NK-92 (cell line): ENCODE results near the gene COL9A1.

Source experiments
- DNase-seq: peaks from one replicate; lab custom pipeline; 2025; ENCODE audit not compliant: unreplicated experiment; lab: John Stamatoyannopoulos, UW

The COL9A1 gene

GRCh38 chr6:70289299-70289698 is 13.6 kb downstream of the COL9A1 start:
- DNase-seq, result no peak

GRCh38 chr6:70286905-70287304 is 16.0 kb downstream of the COL9A1 start:
- no peak for DNase-seq

DNA sequence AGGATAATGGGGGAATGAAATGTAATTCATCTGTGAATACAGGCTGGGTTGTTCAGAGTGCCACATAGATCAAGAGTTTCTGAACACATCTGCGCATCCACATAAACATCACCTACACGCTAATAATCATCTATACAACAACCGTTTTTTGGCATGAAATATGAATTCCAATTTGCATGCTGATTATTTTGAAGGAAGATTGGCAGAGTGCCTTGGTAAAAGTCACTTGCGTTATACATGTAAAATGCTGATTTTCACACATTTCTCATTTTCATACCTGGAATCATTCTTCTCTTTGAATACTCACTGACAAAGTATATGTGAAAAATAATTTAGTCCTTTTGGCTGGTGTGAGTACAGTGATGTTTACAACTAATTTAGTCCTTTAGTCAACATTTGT is 17.7 kb downstream of the COL9A1 start:
- DNase-seq, result no peak

DNA sequence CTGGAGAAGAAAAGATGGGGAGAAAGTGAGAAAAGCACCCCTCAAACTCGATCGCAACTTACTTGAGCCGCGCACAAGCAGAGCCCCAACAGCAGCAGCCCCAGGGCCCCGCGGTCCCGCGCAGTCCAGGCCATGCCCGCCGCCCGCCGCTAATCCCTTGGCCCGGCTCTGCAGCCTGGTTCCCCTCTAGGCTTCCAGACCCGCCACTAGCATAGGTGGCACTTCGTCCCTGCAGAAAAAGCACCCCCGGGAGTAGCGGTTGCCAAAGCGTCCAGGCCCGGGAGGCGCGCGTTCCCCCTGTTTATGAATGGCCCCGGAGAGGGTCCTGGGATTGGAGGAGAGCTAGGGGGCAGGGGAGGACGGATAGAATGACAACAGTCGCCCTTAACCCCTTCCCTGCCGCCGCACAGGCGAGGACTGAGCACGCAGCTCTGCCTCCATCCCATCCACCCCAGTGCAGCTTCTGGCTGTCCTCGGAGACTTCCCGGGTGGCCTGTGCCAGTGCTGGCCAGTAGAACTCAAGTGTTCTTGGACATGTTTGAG is 19.9 kb downstream of the COL9A1 start:
- DNase-seq, result no peak

DNA sequence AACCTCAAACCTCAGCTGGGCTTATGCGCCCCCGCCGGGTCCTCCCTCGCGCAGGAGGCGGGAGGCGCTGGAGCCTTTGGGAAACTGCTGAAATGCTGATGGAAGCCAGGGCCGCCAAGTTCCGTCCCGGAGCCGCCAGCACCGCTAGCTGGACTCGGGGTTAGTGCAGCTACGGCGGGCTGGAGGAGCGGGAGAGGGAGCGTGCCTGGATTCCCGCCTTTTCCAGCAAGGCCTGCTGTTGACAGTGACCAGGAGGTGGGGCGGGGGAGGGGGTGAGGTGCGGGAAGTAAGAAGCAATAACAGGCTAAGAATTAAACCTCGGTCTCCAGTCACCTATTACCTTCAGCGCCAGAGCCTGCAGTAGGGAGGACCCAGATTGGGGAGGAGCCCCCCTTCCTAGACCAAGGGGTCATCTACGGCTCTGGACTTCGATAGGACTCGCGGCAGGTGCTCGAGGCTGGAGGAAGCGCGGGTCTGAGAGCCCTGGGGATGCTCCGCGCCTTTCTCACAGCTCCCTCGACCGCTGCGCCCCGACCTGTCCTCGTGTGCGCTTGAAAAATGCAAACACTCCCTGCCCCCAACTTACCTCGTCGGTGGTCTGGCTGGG is 20.5 kb downstream of the COL9A1 start:
- no peak for DNase-seq

DNA sequence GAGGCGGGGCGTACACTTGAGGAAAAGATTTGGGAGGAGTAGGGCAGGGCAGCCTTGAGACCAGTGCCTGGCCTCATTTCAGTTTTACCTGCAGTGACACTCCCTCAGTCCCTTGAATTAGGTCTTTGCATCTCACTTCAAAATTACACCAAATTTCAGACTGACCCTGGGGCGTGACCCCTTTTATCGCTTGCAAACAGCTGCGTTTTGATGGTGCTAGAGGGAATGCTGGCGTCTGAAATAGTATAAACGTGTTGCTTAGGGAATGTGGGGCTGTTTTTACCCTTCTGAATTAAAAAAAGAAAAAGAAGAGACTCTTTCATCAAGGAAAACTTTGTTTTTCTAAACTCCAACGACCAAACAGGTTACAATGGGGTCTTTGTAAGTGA is 21.0 kb downstream of the COL9A1 start:
- DNase-seq, result no peak

DNA sequence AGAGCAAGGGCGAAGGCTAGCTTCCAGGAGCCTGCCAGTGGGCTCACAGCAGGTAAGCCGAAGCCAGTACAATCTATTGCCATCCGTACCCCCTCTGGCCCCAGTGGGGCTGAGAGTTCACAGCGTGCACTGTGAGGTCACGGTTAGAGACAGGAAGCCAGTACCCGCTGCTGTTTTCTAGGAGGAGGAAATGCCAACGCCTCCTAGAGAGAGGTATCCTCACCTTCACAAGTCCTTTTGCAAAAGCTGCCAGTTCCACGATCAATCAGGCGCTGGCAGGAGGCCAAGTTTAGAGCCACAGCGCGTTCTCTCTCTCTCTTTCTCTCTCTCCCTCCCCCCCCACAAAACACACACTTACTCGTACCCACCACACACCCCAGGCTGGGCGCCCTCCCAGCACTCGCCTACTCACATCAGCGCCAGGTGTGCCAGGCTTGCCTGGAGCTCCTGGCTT is 22.5 kb downstream of the COL9A1 start:
- no peak for DNase-seq

GRCh38 chr6:70277470-70277869 is 25.4 kb downstream of the COL9A1 start:
- DNase-seq, result no peak

DNA sequence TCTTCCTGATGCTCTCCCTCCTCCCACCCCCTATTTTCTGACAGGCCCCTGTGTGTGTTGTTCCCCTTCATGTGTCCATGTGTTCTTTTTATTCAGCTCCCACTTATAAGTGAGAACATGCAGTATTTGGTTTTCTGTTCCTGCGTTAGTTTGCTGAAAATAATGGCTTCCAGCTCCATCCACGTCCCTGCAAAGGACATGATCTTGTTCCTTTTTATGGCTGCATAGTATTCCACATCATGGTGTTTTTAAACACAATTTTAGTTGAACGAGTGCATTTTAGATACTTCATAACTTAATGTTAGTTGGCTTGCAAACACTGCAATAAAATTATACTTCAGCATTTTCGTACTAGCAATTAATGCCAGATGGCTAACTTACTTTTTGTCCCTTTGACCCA is 28.5 kb downstream of the COL9A1 start:
- no peak for DNase-seq

- DNase-seq, result no peak
These were observed 30.8 kb downstream of the COL9A1 start for GRCh38 chr6:70272071-70272470.

DNA sequence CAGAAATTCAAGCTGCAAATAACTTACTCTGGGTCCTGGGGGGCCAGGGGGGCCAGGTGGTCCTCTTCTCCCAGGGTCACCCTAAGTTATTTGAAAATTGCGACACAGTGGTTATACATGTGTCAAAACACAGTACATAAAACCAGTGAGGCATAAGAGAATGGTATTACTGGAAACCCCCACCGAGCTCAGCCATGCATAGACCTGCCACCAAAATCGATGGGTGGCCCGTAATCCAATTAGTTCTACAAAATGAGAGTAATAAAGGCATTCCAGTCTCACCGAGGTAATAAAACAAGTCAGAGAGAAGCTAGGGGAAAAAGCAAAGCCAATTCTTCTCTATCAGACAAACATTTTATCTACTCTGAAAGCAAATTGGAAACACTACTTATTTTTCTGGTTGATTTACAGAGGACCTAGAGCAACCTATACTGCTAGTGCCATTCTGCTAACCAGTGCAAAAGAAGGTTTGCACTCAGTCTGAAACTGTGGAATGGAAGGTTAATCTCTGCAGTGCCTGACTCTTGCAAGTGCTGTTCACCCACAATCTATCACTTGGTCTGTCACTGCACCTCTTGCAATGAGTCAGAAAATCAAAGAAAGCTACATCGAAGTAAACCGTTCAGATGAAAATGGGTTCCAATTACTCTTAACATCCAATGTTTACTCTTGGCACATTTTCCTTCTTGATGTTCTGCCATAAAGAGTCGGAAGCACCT is 32.4 kb downstream of the COL9A1 start:
- DNase-seq, result no peak

DNA sequence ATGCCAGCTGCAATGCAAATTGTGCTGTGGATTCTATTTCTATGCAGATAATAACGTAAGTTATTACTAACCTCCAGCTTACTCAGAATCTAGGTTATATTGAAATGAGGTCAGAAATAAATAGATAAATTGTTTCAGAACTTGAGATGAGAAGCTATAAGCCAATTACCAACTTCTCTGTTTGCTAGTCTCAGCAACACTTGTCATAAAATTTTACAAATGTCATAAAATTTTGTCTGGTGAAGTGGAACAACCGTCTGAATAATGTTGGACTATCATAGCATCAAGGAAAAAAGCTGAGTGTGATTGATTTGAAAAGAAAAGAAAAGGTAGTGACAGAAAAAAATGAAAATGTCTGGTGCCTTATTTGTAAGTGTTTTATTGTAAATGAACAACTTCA is 36.7 kb downstream of the COL9A1 start:
- no peak for DNase-seq

GRCh38 chr6:70264306-70264705 is 38.6 kb downstream of the COL9A1 start:
- no peak for DNase-seq

DNA sequence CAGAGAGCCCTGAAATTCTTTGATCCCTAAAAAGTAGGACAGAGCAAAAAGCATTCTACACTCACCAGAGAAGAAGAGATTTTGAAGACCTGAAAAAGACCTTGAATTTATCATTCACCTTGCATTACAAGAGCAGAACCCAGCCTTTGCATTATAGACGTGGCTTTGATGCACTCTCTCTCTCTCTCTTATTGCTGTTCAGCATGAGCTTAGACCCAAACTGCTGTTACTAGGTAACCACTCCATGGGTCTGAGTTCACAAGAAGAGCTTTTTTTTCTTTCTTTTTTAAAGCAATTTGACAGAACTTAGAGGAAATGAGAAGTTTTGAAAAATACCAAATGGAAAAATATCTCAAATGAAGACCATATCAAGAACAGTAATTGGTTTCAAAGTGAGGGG is 44.4 kb downstream of the COL9A1 start:
- no peak for DNase-seq

DNA sequence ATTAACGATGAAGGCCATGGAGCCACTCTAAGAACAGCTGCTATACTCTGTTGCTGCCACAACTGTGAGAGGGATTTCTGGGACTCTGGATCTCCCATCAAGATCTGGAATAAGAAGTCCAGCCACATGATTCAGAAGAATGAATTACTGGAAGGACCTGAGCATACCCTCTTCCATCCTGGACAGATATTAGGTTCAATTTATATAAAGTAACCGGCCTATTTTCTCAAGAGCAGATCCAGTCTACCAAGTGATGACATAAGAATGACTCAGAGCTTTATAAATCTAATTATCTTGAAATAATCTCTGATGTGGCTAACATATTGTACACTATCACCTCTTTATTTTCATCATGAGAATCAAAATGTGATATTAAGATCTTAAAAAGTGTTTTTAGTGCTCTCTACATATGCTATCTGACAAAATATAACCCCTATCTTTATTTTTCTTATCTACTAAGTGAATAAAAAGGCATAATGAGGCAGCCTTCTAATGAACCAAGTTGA is 45.1 kb downstream of the COL9A1 start:
- DNase-seq, result no peak

DNA sequence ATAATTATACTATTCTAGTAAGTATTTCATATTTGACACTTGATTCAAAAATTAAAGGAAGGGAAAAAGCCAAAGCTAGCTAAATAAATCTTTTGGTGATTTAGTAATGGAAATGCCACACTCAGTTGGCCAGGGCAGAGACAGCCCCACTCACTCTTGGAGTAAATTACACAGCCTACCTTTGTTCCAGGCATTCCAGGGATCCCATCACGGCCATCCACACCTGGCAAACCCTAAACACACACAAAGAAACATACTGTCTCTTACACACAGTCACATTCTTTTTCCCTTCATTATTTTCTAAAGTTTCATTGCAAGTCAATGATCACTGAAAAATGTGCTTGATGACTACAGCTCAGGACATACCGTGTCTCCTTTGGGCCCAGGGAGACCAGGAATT is 48.1 kb downstream of the COL9A1 start:
- DNase-seq, result no peak

- no peak for DNase-seq
These were observed 49.0 kb downstream of the COL9A1 start for GRCh38 chr6:70253923-70254322.

DNA sequence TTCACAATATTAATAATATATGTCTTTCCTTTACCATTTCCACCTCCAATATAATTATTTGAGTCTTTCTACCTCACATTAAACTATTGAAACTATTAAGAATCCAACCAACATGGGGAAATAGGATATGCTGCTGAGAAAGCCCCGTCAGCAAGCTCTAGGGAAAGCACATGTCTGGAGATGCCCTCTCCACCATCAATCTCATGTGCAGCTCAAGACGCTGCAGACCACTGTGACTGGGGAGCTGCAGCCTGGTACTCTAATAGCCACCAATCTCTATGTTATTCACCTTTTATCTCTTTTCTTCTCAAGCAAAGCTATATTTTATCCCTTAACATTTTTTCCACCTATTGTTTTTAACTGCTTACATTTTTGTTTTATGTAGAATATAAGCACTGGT is 50.3 kb downstream of the COL9A1 start:
- no peak for DNase-seq

- DNase-seq, result no peak
These were observed 56.8 kb downstream of the COL9A1 start for GRCh38 chr6:70246118-70246517.

DNA sequence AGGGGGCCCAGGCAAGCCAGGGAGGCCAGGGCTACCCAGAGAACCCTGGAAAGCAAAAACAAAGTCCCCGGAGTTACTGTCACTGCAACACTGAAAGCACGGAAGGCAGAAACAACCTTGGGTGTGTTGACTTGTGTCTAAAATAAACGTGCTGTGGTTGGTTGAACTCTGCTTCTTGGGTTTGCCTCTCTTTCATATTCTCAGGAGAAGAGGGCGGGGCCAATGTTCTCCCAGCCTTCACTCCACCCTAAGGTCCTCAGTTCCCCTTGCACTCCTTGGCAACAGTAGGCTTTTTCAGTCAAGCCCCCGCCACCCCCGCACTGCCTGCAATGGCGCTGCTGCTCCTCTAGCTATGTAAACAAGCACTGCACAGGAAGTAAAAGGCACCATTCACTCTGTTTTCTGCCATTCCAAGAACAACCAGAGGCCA is 60.9 kb downstream of the COL9A1 start:
- DNase-seq, result no peak

DNA sequence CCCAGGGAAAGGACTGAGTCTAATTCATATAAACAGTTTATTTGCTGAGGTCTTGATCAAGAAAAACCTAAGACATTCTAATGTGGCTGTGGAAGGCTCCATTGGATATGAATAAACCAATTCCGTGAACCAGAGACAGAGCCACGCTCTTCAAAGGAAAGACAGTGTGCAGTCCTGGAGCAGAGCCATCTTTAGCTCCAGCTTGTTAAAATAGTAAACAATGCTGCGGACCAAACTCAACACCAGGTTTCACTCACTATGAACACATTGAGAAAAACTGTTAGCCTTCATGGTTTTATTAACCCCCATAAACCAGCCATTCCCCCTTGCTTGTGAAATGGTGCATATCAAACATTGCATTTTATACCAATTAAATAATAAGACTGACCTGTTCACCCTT is 61.9 kb downstream of the COL9A1 start:
- no peak for DNase-seq

GRCh38 chr6:70236343-70236742 is 66.5 kb downstream of the COL9A1 start:
- no peak for DNase-seq
